Muscle layer of colon (tissue), 2 donors: Measurements from ENCODE around the gene SLC8A2.
"Not testable (repeated sequence)": the region's sequence is repeated elsewhere in the genome, so short reads cannot be mapped to it uniquely, and the experiment has no call there.

Source experiments
- H3K27ac ChIP-seq: one replicate; pipeline ENCODE4 v1.7.0; 2013; ENCODE audit warnings: low read depth, mild to moderate bottlenecking, low read length, moderate library complexity
- H3K27me3 ChIP-seq, 2 donors: one replicate each; pipeline ENCODE4 v1.7.0; 2013; ENCODE audit warnings: low read length in 2 of 2, mild to moderate bottlenecking in 2 of 2; ENCODE audit not compliant: insufficient read depth in 2 of 2, control insufficient read depth in 1 of 2
- H3K36me3 ChIP-seq: one replicate; pipeline ENCODE4 v1.7.0; 2013; ENCODE audit warnings: mild to moderate bottlenecking, low read length; ENCODE audit not compliant: insufficient read depth
- H3K4me1 ChIP-seq: one replicate; pipeline ENCODE4 v1.7.0; 2013; ENCODE audit warnings: mild to moderate bottlenecking, low read length; ENCODE audit not compliant: insufficient read depth
- H3K4me3 ChIP-seq, 2 donors: one replicate each; pipeline ENCODE4 v1.7.0; 2013; ENCODE audit warnings: low read length in 2 of 2, low read depth in 1 of 2, mild to moderate bottlenecking in 1 of 2, moderate library complexity in 1 of 2
- H3K9ac ChIP-seq: one replicate; pipeline ENCODE4 v1.7.0; 2013; ENCODE audit warnings: low read length
- H3K9me3 ChIP-seq: one replicate; pipeline ENCODE4 v1.7.0; 2013; ENCODE audit warnings: mild to moderate bottlenecking, low read length
- donor health status: abdominal sarcoma.
- donor health status: Adenocarcinoma of cecum.

The SLC8A2 gene

GRCh38 chr19:47398707-47399597, 72.7 kb downstream of the SLC8A2 start:
- no peak overlapping the region for H3K27ac ChIP-seq

GRCh38 chr19:47391510-47392223, 80.0 kb downstream of the SLC8A2 start:
- no peak overlapping the region for H3K9ac ChIP-seq
- no peak overlapping the region for H3K27ac ChIP-seq
- H3K4me1 ChIP-seq = no peaks in the 10 kb centered on the region
- peaks cover 0 to 4% of the 10 kb centered on the region in 2 donors for H3K27me3 ChIP-seq
- H3K36me3 ChIP-seq = no peaks in the 10 kb centered on the region
- no peaks in the 10 kb centered on the region for H3K9me3 ChIP-seq
- no peak overlapping the region for H3K4me3 ChIP-seq

More at GRCh38 chr19:47398707-47399597, 72.7 kb downstream of the SLC8A2 start:
- H3K9me3 ChIP-seq = no peaks in the 10 kb centered on the region
- H3K9ac ChIP-seq = no peak overlapping the region
- no peak overlapping the region for H3K4me3 ChIP-seq
- no peaks in the 10 kb centered on the region for H3K4me1 ChIP-seq
- H3K36me3 ChIP-seq = no peaks in the 10 kb centered on the region
- peaks cover 0 to 11% of the 10 kb centered on the region in 2 donors for H3K27me3 ChIP-seq

GRCh38 chr19:47390533-47391488, 80.9 kb downstream of the SLC8A2 start:
- peaks cover 0 to 4% of the 10 kb centered on the region in 2 donors for H3K27me3 ChIP-seq
- H3K36me3 ChIP-seq = no peaks in the 10 kb centered on the region
- H3K27ac ChIP-seq = no peak overlapping the region
- H3K9ac ChIP-seq = no peak overlapping the region
- no peaks in the 10 kb centered on the region for H3K4me1 ChIP-seq
- no peaks in the 10 kb centered on the region for H3K9me3 ChIP-seq
- H3K4me3 ChIP-seq = no peak overlapping the region

GRCh38 chr19:47389150-47389556, 82.5 kb downstream of the SLC8A2 start:
- Histone ChIP-seq H3K4me3 (no peak overlapping the region), H3K27me3 (peaks cover 0 to 4% of the 10 kb centered on the region in 2 donors), H3K27ac (no peak overlapping the region), H3K4me1 (no peaks in the 10 kb centered on the region), H3K36me3 (no peaks in the 10 kb centered on the region), H3K9ac (no peak overlapping the region), H3K9me3 (no peaks in the 10 kb centered on the region)

GRCh38 chr19:47388721-47389120, 83.0 kb downstream of the SLC8A2 start:
- not testable (repeated sequence) for H3K9me3 ChIP-seq, H3K36me3 ChIP-seq, H3K4me1 ChIP-seq, H3K9ac ChIP-seq, H3K4me3 ChIP-seq, H3K27ac ChIP-seq, H3K27me3 ChIP-seq

- H3K9ac ChIP-seq, H3K4me3 ChIP-seq, H3K27ac ChIP-seq, H3K4me1 ChIP-seq, H3K9me3 ChIP-seq, H3K36me3 ChIP-seq, H3K27me3 ChIP-seq: not testable (repeated sequence)
Observed at GRCh38 chr19:47387623-47388022, 84.1 kb downstream of the SLC8A2 start.

GRCh38 chr19:47386582-47386981, 85.1 kb downstream of the SLC8A2 start:
- not testable (repeated sequence) for H3K4me1 ChIP-seq, H3K4me3 ChIP-seq, H3K27me3 ChIP-seq, H3K27ac ChIP-seq, H3K9me3 ChIP-seq, H3K36me3 ChIP-seq, H3K9ac ChIP-seq

GRCh38 chr19:47384533-47384932, 87.2 kb downstream of the SLC8A2 start:
- H3K4me1 ChIP-seq, H3K9ac ChIP-seq, H3K4me3 ChIP-seq, H3K9me3 ChIP-seq, H3K27me3 ChIP-seq, H3K27ac ChIP-seq: not testable (repeated sequence)
- peaks cover 29% of the 10 kb centered on the region for H3K36me3 ChIP-seq

GRCh38 chr19:47383890-47384289, 87.8 kb downstream of the SLC8A2 start:
- H3K27ac ChIP-seq, H3K9me3 ChIP-seq, H3K4me1 ChIP-seq: not testable (repeated sequence)

GRCh38 chr19:47381653-47382279, 89.9 kb downstream of the SLC8A2 start:
- no peak overlapping the region for H3K27ac ChIP-seq
- H3K36me3 ChIP-seq = peaks cover 29% of the 10 kb centered on the region
- H3K4me3 ChIP-seq = no peak overlapping the region
- no peaks in the 10 kb centered on the region for H3K9me3 ChIP-seq
- H3K4me1 ChIP-seq = no peaks in the 10 kb centered on the region
- no peak overlapping the region for H3K9ac ChIP-seq
- no peaks in the 10 kb centered on the region for H3K27me3 ChIP-seq

More at GRCh38 chr19:47383890-47384289, 87.8 kb downstream of the SLC8A2 start:
- not testable (repeated sequence) for H3K27me3 ChIP-seq, H3K4me3 ChIP-seq, H3K9ac ChIP-seq
- peaks cover 29% of the 10 kb centered on the region for H3K36me3 ChIP-seq
